GM12878 (cell line): ENCODE measurements around the gene METAP2. TPM values are rescaled to one million over a fixed set of nuclear protein-coding genes. Genes with fewer than 3 reads are reported as not detected.

ENCODE experiments used
- ATAC-seq: fragments of 200-7000 bp; cut with Tn5 transposase; 3 replicates; pipeline ENCODE4 v1.9.1; 2020; ENCODE audit warnings: mild to moderate bottlenecking, moderate library complexity
- BruUV-seq: library from RNA; stranded (reverse); fragments of 400-500 nt; replicated peaks from 2 replicates; lab custom pipeline; 2021; lab: Mats Ljungman, UMichigan
- CTCF ChIA-PET: fragments of 300-600 bp; sonication (Branson Sonifier 250); formaldehyde crosslinking; extraction: SDS; loops from one replicate; lab custom pipeline; 2021; ENCODE audit warnings: inconsistent platforms; lab: Yijun Ruan, JAX
- POLR2A ChIA-PET: fragments of 350-600 bp; formaldehyde crosslinking; extraction: SDS; loops from one replicate; lab custom pipeline; 2021; ENCODE audit warnings: inconsistent platforms; lab: Charles Lee
- RAD21 ChIA-PET: fragments of 300-600 bp; sonication (Branson Sonifier 250); formaldehyde crosslinking; loops from one replicate; lab custom pipeline; 2023; ENCODE audit warnings: antibody characterized with exemption; ENCODE audit not compliant: unreplicated experiment; lab: Charles Lee
- SMC1A ChIA-PET: fragments of 300-600 bp; sonication (Branson Sonifier 250); formaldehyde crosslinking; loops from one replicate; lab custom pipeline; 2023; ENCODE audit not compliant: unreplicated experiment, uncharacterized antibody; lab: Charles Lee
- DNase-seq: peaks from one replicate; pipeline ENCODE4 v3.0.0-alpha.2; 2011; ENCODE audit warnings: low read depth, low spot score
- FAIRE-seq: peaks from 3 replicates; lab custom pipeline; 2011; peaks lifted over from hg19 to GRCh38; lab: Jason Lieb, UNC
- H2AFZ ChIP-seq: 2 replicates; pipeline ENCODE4 v1.6.0; 2011; ENCODE audit warnings: low read depth, low read length, control low read depth; ENCODE audit not compliant: control insufficient read depth
- H3K27ac ChIP-seq: 2 replicates; pipeline ENCODE4 v1.5.1; 2011; ENCODE audit warnings: control low read depth; ENCODE audit not compliant: control insufficient read depth, insufficient read depth
- H3K27me3 ChIP-seq, 2 experiments: replicated peaks in 1 of 2; 2 replicates each; pipeline versions ENCODE4 v1.6.0 to v1.6.1; 2011; ENCODE audit warnings: low read length in 1 of 2; ENCODE audit not compliant: control insufficient read depth in 2 of 2, insufficient read depth in 2 of 2
- H3K36me3 ChIP-seq, 2 experiments: 2 replicates each; pipeline ENCODE4 v1.5.1; 2011; ENCODE audit warnings: low read length in 1 of 2; ENCODE audit not compliant: control insufficient read depth in 2 of 2, insufficient read depth in 2 of 2
- H3K4me1 ChIP-seq: 2 replicates; pipeline ENCODE4 v1.6.1; 2011; ENCODE audit warnings: mild to moderate bottlenecking, low read length, moderate library complexity, mixed read lengths; ENCODE audit not compliant: control insufficient read depth, insufficient read depth
- H3K4me2 ChIP-seq: 2 replicates; pipeline ENCODE4 v1.6.0; 2011; ENCODE audit warnings: control low read depth; ENCODE audit not compliant: control insufficient read depth, insufficient read depth
- H3K4me3 ChIP-seq: fragments of 200-600 bp; sonication (generic); 2 replicates; pipeline ENCODE4 v1.5.1; 2016
- H3K79me2 ChIP-seq: 2 replicates; pipeline ENCODE4 v1.6.0; 2011; ENCODE audit warnings: low read length; ENCODE audit not compliant: control insufficient read depth, insufficient read depth
- H3K9ac ChIP-seq: 2 replicates; pipeline ENCODE4 v1.8.0; 2011; ENCODE audit warnings: low read length, control low read depth, mixed read lengths; ENCODE audit not compliant: control insufficient read depth, insufficient read depth
- H3K9me3 ChIP-seq: replicated peaks from 3 replicates; pipeline ENCODE4 v1.5.1; 2011; ENCODE audit warnings: mild to moderate bottlenecking, low read length; ENCODE audit not compliant: control insufficient read depth, insufficient read depth
- H4K20me1 ChIP-seq: 2 replicates; pipeline ENCODE4 v1.6.0; 2011; ENCODE audit not compliant: control insufficient read depth, insufficient read depth
- ATF2 ChIP-seq: IDR thresholded peaks from 2 replicates; pipeline ENCODE4 v1.6.1; 2012; ENCODE audit warnings: low read length, inconsistent platforms
- BCL11A ChIP-seq: IDR thresholded peaks from 2 replicates; pipeline ENCODE4 v1.6.1; 2011; ENCODE audit warnings: low read depth, low read length
- CEBPB ChIP-seq, 2 experiments: fragments of 150-350 bp in 1 of 2; IDR thresholded peaks; 2 replicates each; pipeline ENCODE4 v1.6.1; 2012 to 2014; ENCODE audit warnings: low read depth in 2 of 2, low read length in 2 of 2, borderline replicate concordance in 1 of 2, inconsistent platforms in 1 of 2
- E4F1 ChIP-seq: fragments of 450-650 bp; IDR thresholded peaks from 2 replicates; pipeline ENCODE4 v1.6.1; 2018; ENCODE audit warnings: borderline replicate concordance, mild to moderate bottlenecking; ENCODE audit not compliant: partially characterized antibody
- EP300 ChIP-seq, 2 experiments: fragments of 150-350 bp in 1 of 2; IDR thresholded peaks; 2 replicates each; pipeline ENCODE4 v1.6.1; 2011 to 2012; ENCODE audit warnings: low read depth in 2 of 2, low read length in 2 of 2, borderline replicate concordance in 1 of 2, improper control_type of control experiment in 1 of 2, inconsistent platforms in 1 of 2; ENCODE audit not compliant: control insufficient read depth in 1 of 2
- FOXM1 ChIP-seq: IDR thresholded peaks from 2 replicates; pipeline ENCODE4 v1.6.1; 2012; ENCODE audit warnings: low read depth, mild to moderate bottlenecking, inconsistent platforms, low read length, moderate library complexity
- GATAD2B ChIP-seq: fragments of 450-650 bp; conservative IDR thresholded peaks from 2 replicates; pipeline ENCODE4 v1.6.1; 2017; ENCODE audit warnings: low read depth, mild to moderate bottlenecking, moderate library complexity
- JUNB ChIP-seq: IDR thresholded peaks from 2 replicates; pipeline ENCODE4 v1.6.1; 2016; ENCODE audit warnings: antibody characterized with exemption, mild to moderate bottlenecking
- MEF2B ChIP-seq: fragments of 450-650 bp; IDR thresholded peaks from 2 replicates; pipeline ENCODE4 v1.6.1; 2018; ENCODE audit warnings: mild to moderate bottlenecking, moderate library complexity; ENCODE audit not compliant: partially characterized antibody, poor library complexity, severe bottlenecking
- STAT1 ChIP-seq: fragments of 450-650 bp; conservative IDR thresholded peaks from 2 replicates; pipeline ENCODE4 v1.6.1; 2014; ENCODE audit warnings: antibody characterized with exemption, mild to moderate bottlenecking
- TCF12 ChIP-seq: IDR thresholded peaks from 2 replicates; pipeline ENCODE4 v1.6.1; 2011; ENCODE audit warnings: low read depth, mild to moderate bottlenecking, low read length
- ZNF217 ChIP-seq: fragments of 450-650 bp; IDR thresholded peaks from 2 replicates; pipeline ENCODE4 v1.6.1; 2017; ENCODE audit warnings: antibody characterized with exemption, mild to moderate bottlenecking
- ZNF687 ChIP-seq: fragments of 450-650 bp; IDR thresholded peaks from 2 replicates; pipeline ENCODE4 v1.6.1; 2017; ENCODE audit warnings: mild to moderate bottlenecking, moderate library complexity
- WGBS: methylation state at CpG from one replicate; pipeline ENCODE4 v1.1.6; 2016; ENCODE audit warnings: low lambda C conversion rate; ENCODE audit not compliant: insufficient replicate concordance, insufficient coverage; ENCODE audit errors: missing lambda C conversion rate; 5-methylcytosine and 5-hydroxymethylcytosine counted together
- in situ Hi-C: fragments of 300-500 bp; cut with MboI; formaldehyde crosslinking; loops from 9 replicates; pipeline ENCODE4 v1.14.3; 2018; ENCODE audit warnings: mixed read lengths
- intact Hi-C: fragments of 100-400 bp; cut with micrococcal nuclease; formaldehyde crosslinking; loops from one replicate; pipeline ENCODE4 v1.14.2; 2022; ENCODE audit not compliant: unreplicated experiment
- polyA plus RNA-seq, 11 experiments: library from polyadenylated mRNA; depleted of rRNA in 4 of 11; unstranded in 6 of 11; stranded (reverse) in 5 of 11; fragments of >200 nt; fragmentation: Nextera tagmentation in 4 of 11; fragmentation: Illumina TruSeq in 1 of 11; extraction: Ambion mirVana in 4 of 11; extraction: Trizol in 1 of 11; gene quantifications; 1 replicate in 1 of 11; 2 replicates in 10 of 11; pipeline versions ENCODE4 v1.2.1 to v1.2.3, GENCODE V29; 2011 to 2016; ENCODE audit warnings: inconsistent platforms in 2 of 11, missing spikeins in 2 of 11, low read depth in 1 of 11
- total RNA-seq, 4 experiments: library from RNA; depleted of rRNA in 3 of 4; stranded (reverse); fragments of >200 nt in 3 of 4; fragmentation: Illumina TruSeq in 1 of 4; extraction: Trizol in 1 of 4; gene quantifications; 2 replicates each; pipeline versions ENCODE4 v1.2.1 to v1.2.3, GENCODE V29; 2013 to 2021

The METAP2 gene
- total and polyA plus RNA-seq, 10 of the 15 experiments (the other 5 are each of a cell fraction or from before 2014, with no cell fraction given): 50.7 to 132 (median 73.9) TPM

- no peak for TF ChIP-seq GATAD2B
- TF ChIP-seq STAT1: no peak
- TF ChIP-seq FOXM1: no peak
- no peak for TF ChIP-seq E4F1
Observed at GRCh38 chr12:95545731-95546490, 72.0 kb downstream of the METAP2 start (continued).

- Histone ChIP-seq H3K4me3 (no peak overlapping the region), H3K27ac (no peak overlapping the region), H3K27me3 (peaks cover 5 to 14% of the 10 kb centered on the region in 2 experiments), H3K9ac (no peak overlapping the region), H3K36me3 (no peaks in the 10 kb centered on the region), H2AFZ (no peak overlapping the region), H3K79me2 (no peaks in the 10 kb centered on the region), H4K20me1 (no peaks in the 10 kb centered on the region), H3K9me3 (peaks cover 6% of the 10 kb centered on the region), H3K4me1 (no peaks in the 10 kb centered on the region), H3K4me2 (no peak overlapping the region)
- DNase-seq: no peak
- intact Hi-C loops: no loop called here
- in situ Hi-C loops: no loop called here
- CTCF ChIA-PET: no interaction called here
- BruUV-seq: no TSS peak
- FAIRE-seq: no peak
- POLR2A ChIA-PET: no interaction called here
- RAD21 ChIA-PET: no interaction called here
- no peak for ATAC-seq
- WGBS: 38% methylated on average over 9 of the region's 9 CpGs
- SMC1A ChIA-PET: no interaction called here
- TF ChIP-seq JUNB: no peak
- no peak for TF ChIP-seq BCL11A
- TF ChIP-seq ZNF217: no peak
- no peak for TF ChIP-seq EP300 (IDR thresholded peaks at IDR 0.05; ENCODE audit: borderline replicate concordance in 1 of 2, control insufficient read depth in 1 of 2, low read depth in 2 of 2, low read length in 2 of 2)
- no peak for TF ChIP-seq ATF2
- no peak for TF ChIP-seq CEBPB (IDR thresholded peaks at IDR 0.05; ENCODE audit: borderline replicate concordance in 1 of 2, low read depth in 2 of 2, low read length in 2 of 2)
- no peak for TF ChIP-seq TCF12
- TF ChIP-seq MEF2B: no peak
- no peak for TF ChIP-seq ZNF687
Observed at GRCh38 chr12:95546491-95546813, 72.5 kb downstream of the METAP2 start.
